Umbilical cord (tissue), 2 donors: ENCODE results near the gene GIPC1. TPM values are rescaled to one million over a fixed set of nuclear protein-coding genes. Genes with fewer than 3 reads are reported as not detected.

Experiments used
- DNase-seq: peaks from one replicate; pipeline ENCODE4 v3.0.0-alpha.2; 2015; ENCODE audit warnings: low spot score
- total RNA-seq: library from RNA; depleted of rRNA; stranded (reverse); fragments of >200 nt; gene quantifications from one replicate; pipeline ENCODE4 v1.2.3, GENCODE V29; 2014; ENCODE audit warnings: low replicate concordance; ENCODE audit not compliant: insufficient read depth

GIPC1 gene
- total RNA-seq, 1 donor from 2014 or later = 81.1 TPM

DNA sequence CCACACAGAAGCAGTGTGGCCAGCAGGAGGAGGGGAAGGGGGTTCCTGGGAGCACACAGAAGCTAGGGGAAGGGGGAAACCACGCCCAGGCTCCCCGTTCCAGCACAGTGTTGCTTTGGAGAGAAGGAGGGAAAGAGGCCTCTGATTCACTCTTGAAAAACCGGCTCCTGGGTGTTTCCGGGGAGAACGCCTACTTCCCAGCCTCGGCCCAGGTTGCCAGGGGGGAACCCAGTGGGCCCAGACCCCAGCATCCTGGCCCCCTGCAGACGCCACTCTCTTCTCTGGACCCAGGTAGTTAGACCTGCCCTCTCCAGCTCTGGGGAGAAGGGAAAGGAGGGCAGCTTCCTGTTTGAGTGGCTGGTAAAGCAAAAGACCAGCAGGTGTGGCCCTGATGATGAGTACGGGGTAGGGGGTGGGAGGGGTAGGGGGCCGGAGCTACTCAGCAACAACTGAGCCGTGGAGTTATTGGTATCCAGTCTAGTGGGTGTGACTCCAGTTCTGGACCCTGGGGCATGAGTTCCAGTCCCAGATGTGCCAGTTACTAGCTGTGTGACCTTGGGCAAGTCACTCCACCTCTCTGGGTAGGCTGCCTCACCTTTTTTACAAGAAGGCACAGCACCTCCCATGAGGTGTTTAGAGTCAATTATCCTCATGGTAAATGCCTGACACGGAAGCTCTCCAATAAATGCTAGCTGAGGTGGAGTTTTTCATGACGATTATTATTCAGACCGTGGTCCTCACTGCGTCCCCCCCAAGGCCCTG is 836 bp downstream of the GIPC1 start:
- DNase-seq = no peak

DNA sequence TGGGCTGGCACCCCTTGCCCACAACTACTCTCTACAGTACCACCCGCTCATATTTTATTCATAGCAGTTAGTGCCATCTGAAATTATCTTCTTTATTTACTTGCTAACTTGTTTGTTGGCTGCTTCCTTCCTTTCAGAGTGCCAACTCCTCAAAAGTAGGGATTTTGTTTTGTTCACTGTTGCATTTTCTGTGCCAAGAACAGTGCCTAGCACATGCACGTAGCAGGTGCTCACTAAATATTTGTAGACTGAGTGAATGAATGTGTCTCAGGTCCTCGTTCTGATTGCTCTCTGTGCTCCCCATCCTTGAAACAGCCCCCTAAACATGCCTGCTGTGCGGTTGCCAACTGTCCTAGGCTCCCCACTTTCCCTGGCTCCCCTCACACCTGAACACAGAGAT is 1.5 kb downstream of the GIPC1 start:
- DNase-seq = no peak

DNA sequence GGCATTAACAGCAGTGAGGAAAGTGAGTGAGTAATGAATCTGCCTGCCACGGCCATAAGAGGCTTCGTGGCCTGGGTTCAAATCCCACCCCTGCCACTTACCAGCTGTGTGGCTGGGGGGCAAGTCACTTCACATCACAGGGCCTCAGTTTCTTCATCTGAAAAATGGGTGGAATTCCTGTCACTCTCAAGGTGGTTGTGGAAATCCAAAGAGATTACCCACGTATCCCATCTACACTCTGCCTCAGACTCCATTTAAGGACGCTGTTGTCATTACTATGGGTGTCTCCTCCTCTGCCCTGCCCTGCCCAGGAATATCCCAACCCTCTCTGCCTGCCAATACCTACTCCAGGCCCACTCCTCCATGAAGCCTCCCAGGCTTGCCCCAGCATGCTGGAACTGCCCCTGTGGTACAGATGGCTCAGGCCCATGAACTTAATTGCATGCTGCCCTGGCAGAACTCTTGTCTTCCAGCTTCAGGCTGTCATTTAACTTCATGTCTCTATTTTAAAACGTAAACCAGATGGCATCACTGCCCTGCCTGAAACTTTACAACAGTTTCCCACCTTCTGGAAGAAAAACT is 3.1 kb downstream of the GIPC1 start:
- DNase-seq = no peak

DNA sequence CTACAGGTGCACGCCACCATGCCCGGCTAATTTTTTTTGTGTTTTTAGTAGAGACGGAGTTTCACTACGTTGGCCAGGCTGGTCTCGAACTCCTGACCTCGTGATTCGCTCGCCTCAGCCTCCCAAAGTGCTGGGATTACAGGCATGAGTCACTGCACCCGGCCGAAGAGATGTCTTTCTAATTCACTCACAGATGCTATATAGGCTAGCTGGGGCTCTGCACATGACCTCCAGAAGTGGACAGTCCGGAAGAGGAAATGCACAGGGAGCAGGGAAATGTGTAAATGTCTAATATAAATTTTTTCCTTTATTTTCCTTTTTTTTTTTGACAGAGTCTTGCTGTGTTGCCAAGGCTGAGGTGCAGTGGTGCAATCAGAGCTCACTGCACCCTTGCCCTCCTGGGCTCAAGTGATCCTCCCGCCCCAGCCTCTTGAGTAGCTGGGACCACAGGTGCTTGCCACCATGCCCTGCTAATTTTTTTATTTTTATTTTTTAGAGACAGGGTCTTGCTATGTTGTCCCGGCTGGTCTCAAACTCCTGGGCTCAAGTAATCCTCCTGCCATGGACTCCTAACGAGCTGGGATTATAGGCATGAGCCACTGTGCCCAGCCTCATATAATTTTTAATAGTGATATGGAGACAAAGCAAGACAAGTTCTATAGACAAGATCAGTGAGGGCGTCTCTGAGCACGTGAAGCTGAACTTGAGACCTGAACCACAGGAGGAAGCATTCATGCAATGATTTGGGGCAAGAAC is 8.4 kb downstream of the GIPC1 start:
- DNase-seq = no peak

DNA sequence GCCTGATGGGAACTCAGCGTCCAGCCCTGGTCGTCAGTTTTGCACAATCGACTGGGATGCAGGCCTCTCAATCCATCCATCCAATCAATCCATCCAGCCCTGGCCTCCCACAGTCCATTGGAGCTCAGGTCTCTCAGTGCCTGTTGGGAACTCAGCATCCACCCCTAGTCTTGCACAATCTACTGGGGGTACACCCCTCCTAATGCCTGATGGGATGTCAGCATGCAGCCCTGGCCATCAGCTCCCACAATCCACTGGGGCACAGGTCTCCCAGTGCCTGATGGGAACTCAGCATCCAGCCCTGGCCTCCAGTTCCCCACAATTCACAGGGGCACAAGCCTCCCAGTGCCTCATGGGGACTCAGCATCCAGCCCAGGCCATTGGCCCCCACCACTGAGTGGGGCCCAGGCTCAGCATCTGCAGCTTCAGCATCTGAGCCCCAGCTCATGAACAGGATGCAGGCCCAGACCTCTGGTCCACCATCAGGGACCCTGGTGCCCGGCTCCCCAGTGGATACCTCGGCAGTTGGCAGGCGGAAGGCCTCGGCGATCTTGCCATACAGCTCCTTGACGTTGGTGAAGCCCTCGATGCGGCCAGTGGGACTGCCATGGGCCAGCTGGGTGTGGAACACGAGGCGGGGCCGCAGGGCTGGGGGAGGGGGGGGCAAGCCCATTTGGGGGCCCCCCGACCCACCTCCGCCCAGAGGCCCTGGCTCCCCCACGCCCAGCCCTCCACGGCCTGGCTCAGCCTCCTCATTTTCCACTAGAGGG is 13.6 kb downstream of the GIPC1 start:
- DNase-seq = no peak

DNA sequence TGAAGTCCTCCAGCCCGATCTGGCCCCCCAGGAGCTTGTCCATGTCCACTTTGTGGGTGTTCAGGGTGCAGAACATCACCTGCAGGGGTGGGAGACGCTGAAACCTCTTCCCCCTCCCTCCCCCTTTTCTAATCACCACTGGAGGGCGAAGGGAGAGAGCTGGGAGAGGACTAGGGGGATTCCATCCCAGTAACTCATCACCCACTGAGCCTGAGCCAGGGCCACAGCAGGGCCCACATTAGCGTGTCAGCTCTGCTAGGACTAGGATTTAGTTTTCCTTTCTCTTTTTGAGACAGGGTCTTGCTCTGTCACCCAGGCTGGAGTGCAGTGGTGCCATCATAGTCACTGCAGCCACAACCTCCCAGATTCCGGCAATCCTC is 15.2 kb downstream of the GIPC1 start:
- DNase-seq = no peak

DNA sequence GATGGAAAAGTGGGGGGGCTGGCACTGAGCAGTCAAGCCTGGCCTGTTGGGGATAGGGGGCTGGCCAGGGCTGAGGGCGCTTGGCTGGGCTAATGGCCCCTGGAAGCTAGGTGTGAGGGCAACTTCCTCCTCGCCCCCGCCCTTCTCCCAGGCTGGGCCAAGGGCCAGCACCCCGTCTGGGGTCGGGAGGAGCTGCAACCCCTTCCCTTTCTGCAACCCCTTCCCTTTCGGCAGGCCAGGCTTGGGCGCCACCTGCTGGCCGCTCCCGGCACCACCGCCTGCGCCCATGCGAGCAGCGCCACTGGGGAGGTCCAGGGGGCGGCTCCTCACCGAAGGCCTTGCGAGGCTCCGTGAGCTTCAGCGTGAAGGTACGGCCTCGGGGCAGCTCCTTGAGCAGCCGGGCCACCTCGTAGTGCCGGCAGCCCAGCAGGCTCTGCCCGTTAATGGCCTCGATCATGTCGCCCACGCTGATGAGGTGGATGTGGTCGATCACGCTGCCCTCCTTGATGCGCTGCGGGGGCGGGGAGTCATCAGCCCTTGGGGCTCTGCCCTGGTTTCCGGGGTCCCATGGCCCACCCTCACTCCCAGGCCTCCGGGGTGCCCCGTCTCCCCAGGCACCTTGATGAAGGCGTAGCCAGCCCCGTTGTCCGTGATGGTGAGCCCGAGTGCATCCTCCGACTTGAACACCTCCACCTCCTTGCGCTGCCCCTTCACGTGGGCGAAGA is 15.8 kb downstream of the GIPC1 start:
- DNase-seq = no peak

DNA sequence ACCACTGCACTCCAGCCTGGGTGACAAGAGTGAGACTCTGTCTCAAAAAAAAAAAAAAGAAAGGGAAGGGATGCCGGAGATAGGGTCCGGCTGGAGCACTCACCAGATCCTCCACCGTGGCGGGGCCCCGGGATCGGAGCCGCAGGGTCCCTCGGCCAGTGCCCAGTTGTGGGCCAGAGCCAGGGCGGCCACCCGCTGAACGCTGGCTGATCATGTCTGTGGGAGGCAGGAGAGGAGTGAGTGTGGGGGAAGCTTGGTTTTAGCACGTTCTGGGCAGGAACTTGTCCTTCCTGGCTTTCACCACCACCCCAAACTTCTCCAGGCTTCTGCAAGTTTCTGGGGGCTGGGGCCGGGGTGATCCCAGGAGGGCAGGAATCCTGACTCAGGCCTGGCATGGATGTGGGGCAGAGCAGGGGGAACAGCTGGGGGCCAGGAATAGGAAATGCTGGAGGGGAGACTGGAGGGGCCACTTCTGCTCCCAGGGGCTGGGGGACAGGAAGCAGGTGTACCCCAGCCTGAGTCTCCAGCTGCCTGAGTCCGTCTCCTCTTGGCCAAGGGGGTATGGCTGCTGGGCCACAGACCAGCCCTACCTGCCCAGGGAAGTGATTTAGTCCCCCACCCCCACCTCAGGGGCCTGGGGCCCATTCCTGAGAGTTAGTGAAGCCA is 16.5 kb downstream of the GIPC1 start:
- DNase-seq = no peak

DNA sequence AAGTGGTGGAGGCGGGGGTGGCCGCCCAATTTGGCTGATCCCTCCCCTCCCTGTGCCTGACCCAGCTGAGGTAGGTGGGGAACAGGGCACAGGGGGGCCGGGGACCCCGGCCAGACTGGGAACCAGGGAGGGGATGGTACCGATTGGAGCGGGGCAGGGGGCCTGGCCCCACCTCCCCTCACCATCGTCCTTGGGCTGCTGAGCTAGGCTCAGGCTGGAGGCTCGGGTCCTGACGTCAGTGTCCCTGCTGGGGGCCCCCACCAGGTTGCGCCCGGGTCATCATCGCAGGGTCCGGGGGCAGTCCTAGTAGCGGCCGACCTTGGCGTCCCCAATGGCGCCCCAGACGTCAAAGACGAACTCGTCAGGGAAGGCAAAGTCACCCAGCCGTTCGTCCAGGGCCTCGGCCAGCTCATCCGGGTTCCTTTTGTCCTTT is 17.8 kb downstream of the GIPC1 start:
- DNase-seq = no peak

DNA sequence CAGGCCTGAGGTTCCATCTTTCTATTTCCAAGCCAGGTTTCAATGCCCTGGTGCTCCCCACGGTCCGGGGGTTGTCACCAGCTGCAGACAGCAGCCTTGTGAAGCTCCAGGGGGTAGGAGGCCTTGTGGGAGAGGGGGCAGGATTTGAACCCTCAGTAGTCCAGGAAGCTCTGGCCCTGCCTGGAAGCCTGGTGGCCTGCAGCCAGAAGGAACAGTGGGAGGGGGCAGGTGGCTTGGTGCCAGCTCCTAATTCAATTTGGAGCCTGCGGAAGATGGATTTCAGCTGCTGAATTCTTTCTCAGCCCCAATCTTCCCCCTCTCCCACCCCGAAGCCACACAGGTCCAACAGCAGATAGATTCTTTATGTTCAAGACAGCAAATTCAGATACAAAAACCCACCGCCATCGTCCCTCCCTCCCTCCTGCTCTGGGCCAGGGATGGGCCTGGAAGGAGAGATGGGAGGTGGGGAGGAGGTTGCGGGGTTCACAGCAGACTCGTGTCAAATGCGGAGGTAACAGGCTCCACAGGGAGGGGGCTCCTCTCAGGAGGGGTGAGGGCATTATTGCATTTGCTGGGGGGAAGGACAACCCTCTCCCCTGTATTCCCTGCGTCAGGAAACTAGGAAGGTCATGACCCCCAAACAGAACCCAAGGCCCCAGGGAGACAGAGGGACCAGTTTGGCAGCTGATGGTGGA is 18.4 kb downstream of the GIPC1 start:
- DNase-seq = peak; percentile 38

DNA sequence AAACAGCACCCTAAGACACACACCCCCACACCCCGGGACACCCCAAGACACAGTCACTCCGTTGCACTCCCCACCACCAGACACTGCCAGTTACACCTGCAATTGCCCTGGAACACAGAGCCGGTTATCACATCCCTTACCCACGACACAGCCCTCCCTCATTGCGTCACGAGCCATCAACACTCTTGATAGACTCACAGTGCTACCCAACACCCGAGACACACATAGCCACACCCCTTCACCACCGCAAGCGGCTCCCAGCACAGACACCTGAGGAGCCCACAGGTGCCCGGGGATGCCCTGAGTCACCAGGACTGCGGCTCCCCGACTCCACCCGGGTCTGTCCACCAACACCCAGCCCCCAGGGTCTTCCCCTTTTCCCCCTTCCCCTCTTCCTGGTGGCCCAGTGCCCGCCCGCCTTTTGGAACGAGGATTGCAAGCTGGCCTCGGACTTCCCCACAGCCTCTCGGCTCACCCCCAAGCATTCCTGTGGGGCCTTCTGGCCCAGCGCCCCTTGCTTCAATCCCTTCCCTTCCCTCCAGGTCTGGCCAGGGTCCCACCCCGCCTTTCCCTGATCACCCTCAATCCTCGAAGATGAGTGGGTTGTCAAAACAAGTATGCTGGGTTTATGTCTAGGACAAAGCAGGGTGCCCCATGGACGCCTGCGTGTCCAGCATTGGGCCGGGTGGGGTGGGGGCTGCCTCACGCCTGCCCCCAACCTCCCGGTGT is 19.1 kb downstream of the GIPC1 start:
- DNase-seq = peak; percentile 66

DNA sequence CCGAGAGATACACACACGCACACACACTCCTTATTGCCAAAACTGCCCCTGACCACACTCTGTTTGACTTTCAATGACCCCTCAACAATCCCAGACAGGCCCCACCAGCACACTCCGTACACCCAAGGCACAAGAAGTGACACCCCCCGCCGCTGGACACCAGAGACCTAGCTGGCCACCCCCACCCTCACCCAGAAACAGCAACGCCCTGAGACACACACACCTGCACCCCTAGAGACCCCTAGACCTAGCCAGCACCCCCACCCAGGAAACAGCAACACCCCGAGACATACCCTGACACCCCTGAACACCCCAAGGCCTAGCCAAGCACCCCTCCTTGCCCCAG is 19.6 kb downstream of the GIPC1 start:
- no peak for DNase-seq

DNA sequence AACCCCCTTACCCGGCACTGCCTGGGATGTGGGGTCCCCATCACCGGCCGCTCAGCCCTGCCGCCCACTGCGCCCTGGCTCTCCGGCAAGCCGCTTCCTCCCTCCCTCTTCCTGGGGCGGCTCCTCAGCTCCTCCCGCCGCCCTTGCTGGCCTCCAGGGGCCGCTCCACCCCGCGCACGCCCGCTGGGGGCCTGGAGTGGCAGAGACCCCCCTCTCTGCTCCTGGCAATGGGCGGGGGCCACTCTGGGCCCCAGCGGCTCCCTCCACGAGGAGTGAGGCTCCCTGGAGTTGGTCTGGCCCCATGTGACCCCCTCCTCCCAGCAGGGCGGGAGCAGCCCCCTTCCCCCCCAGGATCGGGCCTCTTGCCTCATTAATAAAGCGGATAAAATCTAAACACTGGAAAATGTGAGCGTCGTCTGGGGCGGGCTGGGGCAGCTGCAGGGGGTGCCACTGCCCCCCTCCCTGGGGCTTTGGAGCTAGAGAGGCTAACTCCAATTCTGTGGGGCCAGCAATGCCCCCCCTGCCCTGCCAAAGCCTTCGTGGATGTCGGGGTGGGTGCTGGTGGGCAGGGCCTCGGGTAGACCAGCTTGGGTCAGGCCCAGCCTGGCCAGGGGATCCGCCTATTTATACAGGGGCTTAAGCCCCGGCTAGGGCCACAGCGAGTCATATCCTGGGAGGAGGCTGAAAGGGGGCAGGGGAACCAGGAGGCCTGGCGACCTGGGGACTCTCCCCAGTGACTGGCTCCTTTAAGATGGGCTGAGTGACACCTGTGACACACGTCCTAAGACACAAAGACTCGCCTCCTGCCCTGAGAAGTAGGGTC is 20.5 kb downstream of the GIPC1 start, which contains the start of gene PTGER1:
Gene PTGER1 (minus strand): TSS at position 104 of the 823 bp plus-strand sequence. CDS start 1,034 bp downstream, outside the sequence.
- no peak for DNase-seq

DNA sequence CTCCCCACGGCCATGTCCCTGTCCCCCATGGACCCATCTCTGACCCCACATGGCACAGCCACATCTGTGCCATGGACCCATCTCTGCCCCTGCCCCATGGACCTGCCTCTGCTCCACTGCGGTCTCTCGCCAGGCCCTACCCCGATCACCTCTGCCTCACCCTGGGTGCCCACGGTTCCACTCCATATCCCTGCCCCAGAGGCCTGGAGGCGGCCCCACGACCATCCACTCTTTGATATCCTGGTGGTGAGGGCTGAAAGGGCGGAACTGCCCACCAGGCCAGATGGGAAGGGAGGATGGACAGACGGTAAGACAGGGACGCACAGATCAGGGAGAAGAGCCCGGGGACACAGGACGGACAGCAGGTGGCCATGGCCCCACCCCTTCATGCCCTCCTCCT is 21.1 kb downstream of the GIPC1 start:
- no peak for DNase-seq

DNA sequence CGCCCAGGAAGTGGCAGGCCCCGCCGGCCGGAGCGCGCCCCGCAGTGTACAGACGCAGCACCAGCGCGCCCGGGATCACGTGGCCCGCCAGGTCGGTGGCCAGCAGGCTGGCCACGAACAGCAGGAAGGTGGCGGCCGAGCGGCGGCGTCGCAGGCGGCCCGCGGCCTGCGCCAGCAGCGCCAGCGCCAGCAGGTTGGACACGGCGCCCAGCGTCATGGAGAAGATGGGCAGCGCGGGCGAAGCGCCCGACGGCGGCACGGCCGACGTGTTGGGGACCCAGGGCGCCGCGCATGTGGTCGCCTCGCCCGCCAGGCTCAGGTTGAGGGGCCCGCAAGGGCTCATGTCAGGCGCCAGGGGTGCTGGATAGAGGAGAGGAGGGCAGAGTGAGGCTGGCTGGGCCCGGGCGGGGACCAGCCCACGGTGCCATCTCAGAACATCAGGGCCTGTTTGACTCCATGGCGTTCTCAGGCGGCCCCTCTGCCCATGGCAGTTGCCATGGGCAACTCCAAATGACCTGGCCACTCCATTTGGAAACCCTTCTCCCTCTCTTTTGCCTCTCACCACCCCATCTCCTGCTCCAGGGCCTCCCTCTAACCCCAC is 21.8 kb downstream of the GIPC1 start:
- no peak for DNase-seq

DNA sequence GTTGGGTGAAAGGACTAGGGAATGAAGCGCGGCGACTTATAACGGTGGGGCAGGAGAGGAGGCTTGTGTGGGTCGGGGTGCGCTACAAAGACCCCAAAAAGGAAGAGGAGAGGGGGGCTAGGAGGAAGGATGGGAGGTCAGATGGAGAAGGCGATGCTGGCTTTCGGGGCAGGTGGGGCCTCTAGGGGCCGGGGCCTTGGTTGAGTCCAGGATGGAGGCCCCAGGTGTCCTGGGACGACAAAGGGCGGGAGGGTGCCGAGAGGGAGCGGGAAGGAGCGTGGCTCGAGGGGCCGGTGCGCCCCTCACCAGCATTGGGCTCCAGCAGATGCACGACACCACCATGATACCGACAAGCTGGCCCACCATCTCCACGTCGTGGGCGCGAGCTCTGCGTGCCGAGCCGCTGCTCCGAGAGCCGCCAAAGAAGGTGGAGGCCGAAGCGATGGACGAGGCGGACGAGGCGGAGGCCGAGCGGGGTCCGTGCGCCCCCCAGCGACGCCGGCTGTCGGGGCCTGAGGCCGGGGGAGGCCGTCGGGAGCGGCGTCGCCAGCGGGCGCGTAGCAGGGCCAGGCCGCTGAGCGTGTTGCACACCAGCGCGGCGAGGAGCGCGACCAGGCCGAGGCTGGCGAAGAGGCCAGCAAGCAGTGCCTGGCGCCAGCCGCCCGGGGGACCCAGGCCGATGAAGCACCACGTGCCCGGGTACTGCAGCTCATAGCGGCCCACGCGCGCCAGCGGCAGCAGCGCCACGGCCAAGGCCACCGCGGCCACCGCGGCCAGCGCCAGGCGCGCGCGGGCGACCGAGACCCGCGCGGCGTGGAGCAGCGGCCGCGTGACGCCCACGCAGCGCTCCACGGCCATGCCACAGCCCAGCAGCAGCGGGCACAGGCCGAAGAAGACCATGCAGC is 22.6 kb downstream of the GIPC1 start:
- no peak for DNase-seq
